Stomach smooth muscle (tissue), 2 donors: ENCODE data around the gene TBCD.
A peak's percentile ranks its signal among the peaks of the same experiment; 100 is the strongest.

Experiments used
- H3K27ac ChIP-seq: one replicate; pipeline ENCODE4 v1.7.0; 2013; ENCODE audit warnings: mild to moderate bottlenecking, low read length, inconsistent platforms
- H3K27me3 ChIP-seq, 2 donors: one replicate each; pipeline ENCODE4 v1.7.0; 2013; ENCODE audit warnings: low read length in 2 of 2; ENCODE audit not compliant: insufficient read depth in 2 of 2, control insufficient read depth in 1 of 2
- H3K36me3 ChIP-seq, 2 donors: one replicate each; pipeline ENCODE4 v1.7.0; 2013; ENCODE audit warnings: low read length in 2 of 2; ENCODE audit not compliant: control insufficient read depth in 2 of 2, insufficient read depth in 2 of 2
- H3K4me1 ChIP-seq: one replicate; pipeline ENCODE4 v1.7.0; 2013; ENCODE audit warnings: low read length; ENCODE audit not compliant: control insufficient read depth, insufficient read depth
- H3K4me3 ChIP-seq, 2 donors: one replicate each; pipeline ENCODE4 v1.7.0; 2013; ENCODE audit warnings: low read length in 2 of 2
- H3K9ac ChIP-seq, 2 donors: one replicate each; pipeline ENCODE4 v1.7.0; 2013; ENCODE audit warnings: low read length in 2 of 2, mild to moderate bottlenecking in 1 of 2
- H3K9me3 ChIP-seq, 2 donors: one replicate each; pipeline ENCODE4 v1.7.0; 2013; ENCODE audit warnings: low read length in 2 of 2; ENCODE audit not compliant: control insufficient read depth in 2 of 2
- donor health status: healthy.
- donor health status: Pancreatic carcinoma.

TBCD gene

DNA sequence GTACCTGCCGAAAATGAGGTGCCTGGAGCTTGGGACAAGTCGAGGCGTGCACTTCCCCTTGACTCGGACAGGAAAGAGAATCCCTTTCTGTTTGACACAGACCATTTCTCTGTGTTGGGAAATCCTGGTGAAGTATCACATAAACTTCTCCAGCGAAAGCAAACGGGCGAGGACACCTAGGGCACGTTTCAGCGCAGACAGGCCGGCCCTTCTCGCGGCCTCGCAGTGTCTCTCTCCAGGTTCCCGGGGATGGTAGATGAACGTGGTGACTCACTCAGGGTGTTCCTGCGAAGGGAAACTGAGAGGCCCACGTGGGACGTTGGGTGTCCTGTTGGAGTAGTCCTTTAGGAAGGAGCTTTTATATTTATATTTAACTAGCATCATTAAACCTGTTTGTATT is 124.3 kb downstream of the TBCD start:
- Histone ChIP-seq H3K36me3 (peaks cover under 1 to 3% of the 10 kb centered on the region in 2 donors), H3K27ac (peak overlapping the region; percentile 76)

DNA sequence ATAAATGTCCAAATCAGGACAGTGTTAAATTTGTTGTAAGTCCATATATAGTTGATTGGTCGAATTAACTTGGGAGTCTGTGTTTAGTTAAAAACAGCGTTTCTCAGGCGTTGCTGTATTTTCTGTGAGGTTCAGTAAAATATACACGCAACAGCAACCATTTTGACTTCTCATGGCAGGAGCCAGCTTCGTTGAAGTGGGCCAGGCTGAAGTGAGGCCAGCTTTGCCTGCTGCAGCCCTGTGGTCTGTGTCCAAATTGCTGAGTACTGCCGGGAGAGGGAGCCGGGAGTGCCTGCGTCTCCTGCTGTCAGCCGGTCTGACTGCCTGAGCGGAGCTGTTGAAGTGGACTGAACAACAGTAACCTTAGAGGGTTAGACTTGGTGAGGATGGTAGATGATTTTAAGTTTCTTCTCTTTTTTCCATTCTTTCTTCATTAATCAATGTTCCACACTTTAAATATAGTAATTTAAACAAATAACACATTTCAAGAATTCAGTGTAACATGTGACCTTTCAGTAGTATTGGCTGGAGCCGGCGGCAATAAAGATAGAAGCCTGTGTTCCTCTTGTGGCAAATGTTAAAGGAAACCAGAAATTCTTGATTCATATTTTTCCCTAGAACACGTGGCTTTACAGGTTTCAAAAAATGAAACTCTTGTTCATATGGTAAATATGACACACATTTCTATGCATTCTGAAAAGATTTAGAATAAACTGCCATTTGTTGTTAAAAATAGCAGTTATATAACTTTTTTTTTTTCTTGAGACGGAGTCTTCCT is 124.9 kb downstream of the TBCD start:
- Histone ChIP-seq H3K27me3 (no peaks in the 10 kb centered on the region), H3K27ac (peak overlapping the region; percentile 76), H3K9ac (peak overlapping the region; percentile 46 to 66), H3K9me3 (no peaks in the 10 kb centered on the region), H3K36me3 (peaks cover 0 to 2% of the 10 kb centered on the region in 2 donors), H3K4me1 (peaks cover 33% of the 10 kb centered on the region), H3K4me3 (peak overlapping the region in 1 of 2 donors; percentile 29)

More for the DNA sequence above, 124.3 kb downstream of the TBCD start:
- no peaks in the 10 kb centered on the region for H3K9me3 ChIP-seq
- H3K27me3 ChIP-seq: no peaks in the 10 kb centered on the region
- H3K9ac ChIP-seq: peak overlapping the region; percentile 46 to 66
- H3K4me3 ChIP-seq: peak overlapping the region in 1 of 2 donors; percentile 29
- peaks cover 28% of the 10 kb centered on the region for H3K4me1 ChIP-seq

DNA sequence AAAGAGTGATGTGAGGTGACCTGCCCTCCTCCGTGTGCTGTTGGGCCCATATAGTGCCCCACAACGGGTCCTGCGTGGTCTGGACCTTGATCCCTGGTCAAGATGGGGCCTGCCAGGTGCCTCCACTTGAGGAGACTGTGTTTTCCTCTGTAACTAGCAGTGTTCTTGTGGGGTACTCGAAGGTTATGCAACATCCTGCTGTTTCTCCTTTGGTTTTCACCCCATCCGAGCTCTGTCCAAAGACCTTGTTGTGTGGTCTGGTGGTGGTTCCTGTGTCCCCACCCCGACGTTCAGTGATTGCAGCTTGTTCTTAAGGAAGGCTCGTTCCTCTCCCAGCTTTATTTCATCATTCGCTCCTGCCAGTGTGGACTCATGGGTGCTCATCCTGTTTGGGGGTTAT is 126.7 kb downstream of the TBCD start:
- no peak overlapping the region for H3K4me3 ChIP-seq
- H3K9me3 ChIP-seq: no peaks in the 10 kb centered on the region
- no peaks in the 10 kb centered on the region for H3K36me3 ChIP-seq
- no peak overlapping the region for H3K9ac ChIP-seq
- no peaks in the 10 kb centered on the region for H3K27me3 ChIP-seq
- no peak overlapping the region for H3K27ac ChIP-seq
- H3K4me1 ChIP-seq: peaks cover 42% of the 10 kb centered on the region

DNA sequence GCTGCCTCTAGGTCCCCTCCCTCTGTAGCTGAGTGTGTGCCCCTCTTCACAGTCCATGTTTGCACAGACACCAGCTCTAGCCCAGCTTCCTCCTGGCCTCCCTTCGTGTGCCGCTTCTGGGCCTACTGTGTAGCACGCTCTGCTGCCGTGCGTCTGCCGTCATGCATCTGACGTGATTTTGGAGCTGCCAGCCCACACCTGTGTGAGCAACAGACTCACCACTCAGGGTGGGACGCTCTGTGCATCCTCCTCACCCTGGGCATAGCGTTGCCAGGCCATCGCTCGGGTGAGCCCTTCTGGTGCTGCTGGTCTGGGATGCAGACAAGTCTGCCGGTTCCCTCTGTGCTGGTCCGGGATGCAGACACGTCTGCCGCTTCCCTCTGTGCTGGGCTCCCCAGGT is 127.4 kb downstream of the TBCD start:
- peaks cover 44% of the 10 kb centered on the region for H3K4me1 ChIP-seq
- H3K4me3 ChIP-seq: no peak overlapping the region
- no peaks in the 10 kb centered on the region for H3K9me3 ChIP-seq
- no peaks in the 10 kb centered on the region for H3K36me3 ChIP-seq
- no peak overlapping the region for H3K27ac ChIP-seq
- H3K9ac ChIP-seq: no peak overlapping the region
- H3K27me3 ChIP-seq: no peaks in the 10 kb centered on the region

DNA sequence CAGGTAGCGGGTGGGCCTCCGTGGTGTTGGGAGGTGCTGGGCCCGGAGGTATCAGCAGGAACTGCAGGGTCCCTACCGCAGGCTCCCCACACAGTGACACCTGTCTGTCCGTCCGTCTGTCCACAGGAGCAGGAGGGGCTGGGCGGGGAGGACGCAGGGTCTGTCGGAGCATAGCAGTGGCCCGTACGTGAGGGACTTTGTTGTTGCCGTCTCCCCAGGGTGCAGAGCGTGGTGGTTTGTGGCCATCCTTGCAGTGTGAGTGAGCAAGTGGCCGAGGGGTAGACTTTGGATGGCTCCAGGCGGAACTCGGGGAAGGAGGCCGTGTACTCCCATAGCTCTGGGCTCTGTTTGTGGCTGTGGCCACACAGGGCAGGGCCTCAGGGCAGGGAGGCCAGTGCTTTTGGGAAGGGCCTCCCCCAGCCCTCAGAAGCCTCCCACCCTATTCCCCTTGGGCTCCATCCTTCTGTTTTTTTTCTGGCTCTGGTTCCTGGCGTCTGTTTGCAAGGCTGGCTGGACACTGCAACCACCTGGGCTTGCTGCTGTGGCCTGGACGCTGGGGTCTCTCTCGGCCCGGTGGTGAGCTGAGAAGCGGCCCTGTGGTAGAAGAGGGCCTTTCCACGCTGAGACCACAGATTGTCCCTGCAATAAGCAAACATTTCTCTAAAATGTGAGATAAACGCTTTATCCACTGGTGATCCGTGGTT is 128.9 kb downstream of the TBCD start:
- no peaks in the 10 kb centered on the region for H3K9me3 ChIP-seq
- H3K36me3 ChIP-seq: no peaks in the 10 kb centered on the region
- H3K9ac ChIP-seq: no peak overlapping the region
- H3K27me3 ChIP-seq: no peaks in the 10 kb centered on the region
- no peak overlapping the region for H3K4me3 ChIP-seq
- peaks cover 53% of the 10 kb centered on the region for H3K4me1 ChIP-seq
- H3K27ac ChIP-seq: no peak overlapping the region

DNA sequence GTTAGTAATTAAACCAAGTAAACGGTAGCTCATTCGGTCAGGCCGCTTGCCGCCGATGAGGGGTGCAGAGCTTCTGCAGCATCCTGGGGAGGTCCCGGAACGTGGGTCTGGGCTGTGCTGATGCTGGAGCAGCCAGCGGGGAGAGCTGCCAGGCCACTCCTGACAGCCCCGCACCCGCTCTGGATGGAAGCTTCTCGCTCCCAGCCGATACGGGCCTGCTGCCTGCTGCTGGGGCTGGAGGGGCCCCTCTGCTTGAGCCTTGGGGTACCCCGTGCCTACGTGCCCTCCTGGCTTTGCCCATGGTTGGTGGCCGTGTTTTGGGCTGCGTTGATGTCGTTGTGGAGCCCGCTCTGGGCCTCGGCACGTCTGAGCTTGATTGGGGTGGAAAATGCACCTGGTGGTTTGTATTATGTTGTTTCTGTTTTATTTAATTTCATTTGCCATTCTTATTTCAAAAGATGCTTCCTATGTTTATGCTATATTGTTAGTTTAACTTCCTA is 129.5 kb downstream of the TBCD start:
- H3K36me3 ChIP-seq: no peaks in the 10 kb centered on the region
- H3K4me3 ChIP-seq: no peak overlapping the region
- peaks cover 52% of the 10 kb centered on the region for H3K4me1 ChIP-seq
- H3K9me3 ChIP-seq: no peaks in the 10 kb centered on the region
- peak overlapping the region in 1 of 2 donors; percentile 21 for H3K9ac ChIP-seq
- no peaks in the 10 kb centered on the region for H3K27me3 ChIP-seq
- no peak overlapping the region for H3K27ac ChIP-seq

DNA sequence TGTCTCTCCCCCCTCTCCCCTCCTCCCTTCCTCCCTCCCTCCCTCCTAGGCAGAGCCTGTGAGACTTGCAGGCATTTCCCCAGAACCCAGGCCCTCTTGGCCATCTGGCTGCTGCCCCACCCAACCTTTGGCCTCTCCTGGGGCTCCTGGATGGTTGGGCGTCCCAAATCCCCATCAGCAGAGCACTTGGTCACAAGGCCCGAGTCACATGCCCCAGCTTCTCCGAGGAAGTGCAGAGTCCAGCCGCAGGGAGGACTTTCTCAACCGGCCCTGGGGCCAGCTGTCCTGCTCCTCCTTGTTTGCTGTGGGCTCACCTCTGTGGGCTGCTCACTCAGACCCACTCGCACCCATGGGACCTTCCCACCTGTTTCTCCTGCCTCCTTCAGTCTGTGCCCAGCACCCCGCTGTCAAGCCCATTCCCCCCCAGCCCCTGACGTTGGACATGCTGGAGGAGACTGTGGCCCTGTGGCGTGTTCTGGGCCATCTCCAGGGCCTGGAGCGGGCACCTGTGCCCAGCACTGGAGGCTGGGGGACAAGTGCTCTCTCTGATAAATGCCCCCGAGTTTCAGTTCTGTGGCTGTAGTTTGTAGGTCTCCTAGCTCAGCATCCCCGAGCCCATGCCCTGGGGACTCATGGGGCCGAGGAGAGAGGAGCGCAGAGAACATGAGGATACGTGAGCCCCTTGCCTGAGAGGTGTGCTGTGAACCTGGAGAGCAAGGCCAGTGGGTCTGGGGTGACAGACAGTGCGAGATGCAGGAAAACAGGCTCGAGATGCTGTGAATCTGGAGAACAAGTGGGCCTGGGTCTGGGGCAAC is 130.2 kb downstream of the TBCD start:
- H3K27ac ChIP-seq: no peak overlapping the region
- peak overlapping the region in 1 of 2 donors; percentile 15 for H3K4me3 ChIP-seq
- H3K27me3 ChIP-seq: no peaks in the 10 kb centered on the region
- H3K9ac ChIP-seq: no peak overlapping the region
- no peaks in the 10 kb centered on the region for H3K36me3 ChIP-seq
- peaks cover 46% of the 10 kb centered on the region for H3K4me1 ChIP-seq
- H3K9me3 ChIP-seq: no peaks in the 10 kb centered on the region

DNA sequence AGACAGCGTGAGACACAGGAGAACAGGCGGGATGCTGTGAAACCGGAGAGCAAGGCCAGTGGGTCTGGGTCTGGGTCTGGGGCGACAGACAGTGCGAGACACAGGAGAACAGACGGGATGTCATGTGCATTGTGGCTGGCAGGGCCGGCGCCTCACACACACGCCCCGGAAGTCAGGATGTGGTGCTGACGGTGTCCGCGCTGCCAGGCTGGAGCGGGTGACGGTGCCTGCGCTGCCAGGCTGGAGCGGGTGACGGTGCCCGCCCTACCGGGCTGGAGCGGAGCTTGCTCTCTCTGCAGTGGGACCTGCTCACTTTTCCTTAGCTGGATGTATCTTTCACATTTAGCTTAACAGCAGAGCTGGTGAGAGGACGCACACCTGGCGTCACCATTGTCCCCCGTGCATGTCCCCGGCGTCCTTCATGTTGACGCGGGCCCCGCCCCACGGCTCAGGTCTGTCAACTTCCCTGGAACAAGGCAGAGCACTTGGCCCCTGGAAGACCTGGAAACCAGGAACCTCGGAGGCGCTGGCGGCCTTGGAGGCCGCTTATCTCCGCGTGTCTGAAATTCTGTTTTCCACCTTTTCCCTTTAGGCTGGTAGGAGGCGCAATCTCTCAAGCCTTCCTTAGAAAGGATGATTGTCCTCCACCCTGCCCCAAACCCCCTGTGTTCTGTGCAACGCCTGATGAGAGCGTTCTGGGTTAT is 131.0 kb downstream of the TBCD start:
- H3K36me3 ChIP-seq: no peaks in the 10 kb centered on the region
- no peak overlapping the region for H3K9ac ChIP-seq
- H3K27me3 ChIP-seq: no peaks in the 10 kb centered on the region
- H3K27ac ChIP-seq: no peak overlapping the region
- H3K9me3 ChIP-seq: no peaks in the 10 kb centered on the region
- H3K4me3 ChIP-seq: no peak overlapping the region
- peaks cover 48% of the 10 kb centered on the region for H3K4me1 ChIP-seq

DNA sequence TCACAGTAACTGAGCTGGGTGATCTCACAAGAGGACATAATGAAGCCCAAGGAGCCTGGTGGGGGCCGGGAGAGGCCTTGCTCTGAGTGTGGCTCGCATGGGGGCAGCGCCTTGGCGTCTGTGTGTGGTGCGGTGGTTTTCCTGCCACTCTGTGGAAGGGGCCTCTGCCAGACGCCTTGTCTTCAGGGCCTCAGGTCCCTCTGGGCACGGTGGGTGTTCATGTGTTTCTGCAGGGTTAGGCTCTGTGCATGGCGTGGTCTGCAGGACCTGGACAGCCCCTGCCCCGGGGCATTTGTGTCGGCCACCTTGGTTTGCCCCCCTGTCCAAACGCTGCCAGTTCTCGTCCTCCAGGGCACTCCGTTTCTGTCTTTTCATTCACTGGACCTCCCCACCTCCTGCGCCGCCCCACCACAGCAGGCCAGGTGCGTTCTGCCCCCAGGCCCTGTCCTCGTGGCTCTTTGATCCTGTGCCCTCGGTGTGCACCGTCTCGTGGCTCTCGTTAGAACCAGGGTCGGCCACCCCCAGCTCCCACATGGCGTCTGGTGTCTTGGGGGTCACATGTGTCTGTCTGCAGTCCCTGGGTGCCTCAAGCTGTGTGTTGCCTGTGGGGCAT is 131.7 kb downstream of the TBCD start:
- H3K4me3 ChIP-seq: no peak overlapping the region
- H3K36me3 ChIP-seq: no peaks in the 10 kb centered on the region
- H3K27me3 ChIP-seq: no peaks in the 10 kb centered on the region
- H3K27ac ChIP-seq: no peak overlapping the region
- peaks cover 48% of the 10 kb centered on the region for H3K4me1 ChIP-seq
- no peaks in the 10 kb centered on the region for H3K9me3 ChIP-seq
- H3K9ac ChIP-seq: no peak overlapping the region
